Activated CD4-positive, alpha-beta T cell treated with anti-CD3 and anti-CD28 coated beads, Interleukin-2, amount 10 ng/mL, durations not matched to agents 24 days and 14 days (primary cell): ENCODE results near the gene CDH22. TPM values are rescaled to one million over a fixed set of nuclear protein-coding genes. Genes with fewer than 3 reads are reported as not detected.
A peak's percentile ranks its signal among the peaks of the same experiment; 100 is the strongest.

Experiments used
- DNase-seq: peaks from one replicate; pipeline ENCODE4 v3.0.0; 2022
- H3K27ac Mint-ChIP-seq: one replicate; pipeline ENCODE4 v1.8.0; 2022; ENCODE audit warnings: mild to moderate bottlenecking, mixed read lengths
- H3K27me3 Mint-ChIP-seq: one replicate; pipeline ENCODE4 v1.8.0; 2022; ENCODE audit warnings: mixed read lengths
- H3K36me3 Mint-ChIP-seq: one replicate; pipeline ENCODE4 v1.8.0; 2022; ENCODE audit warnings: low read depth, mild to moderate bottlenecking, mixed read lengths
- H3K4me1 Mint-ChIP-seq: one replicate; pipeline ENCODE4 v1.8.0; 2021; ENCODE audit warnings: mixed read lengths
- H3K4me3 Mint-ChIP-seq: one replicate; pipeline ENCODE4 v1.8.0; 2022; ENCODE audit warnings: mild to moderate bottlenecking, moderate library complexity, mixed read lengths
- H3K9me3 Mint-ChIP-seq: one replicate; pipeline ENCODE4 v1.8.0; 2021; ENCODE audit warnings: mixed read lengths
- intact Hi-C: fragments of 100-400 bp; cut with micrococcal nuclease; formaldehyde crosslinking; loops from one replicate; pipeline ENCODE4 v1.15.1; 2023
- total RNA-seq: library from RNA; stranded (reverse); gene quantifications from 2 replicates; pipeline ENCODE4 v1.2.3, GENCODE V29; 2022

CDH22 gene
- total RNA-seq, 1 donor from 2014 or later = not detected

DNA sequence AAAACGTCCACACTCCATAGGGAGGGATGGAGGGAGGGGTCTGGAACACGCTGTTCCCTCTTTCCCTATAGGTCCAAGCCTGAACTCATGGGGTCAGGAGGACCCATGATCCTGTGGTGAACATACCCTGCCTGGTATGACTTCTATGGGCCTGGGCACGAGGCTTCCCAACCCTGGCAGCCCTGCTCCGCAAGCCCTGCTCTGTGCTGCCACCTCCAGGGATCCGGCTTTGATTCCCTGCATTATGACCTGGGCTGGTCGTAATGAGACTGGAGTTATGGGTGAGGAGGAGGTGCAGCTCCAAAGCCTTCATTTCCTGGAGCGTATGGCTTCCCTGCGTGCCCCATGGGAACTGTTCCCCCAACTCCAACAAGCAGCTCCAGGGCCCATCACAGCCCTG is 54.9 kb downstream of the CDH22 start:
- intact Hi-C loops = no loop called here
- H3K36me3 Mint-ChIP-seq = no peaks in the 10 kb centered on the region
- H3K27me3 Mint-ChIP-seq = peaks cover 49% of the 10 kb centered on the region
- DNase-seq = no peak
- H3K4me1 Mint-ChIP-seq = no peaks in the 10 kb centered on the region
- no peaks in the 10 kb centered on the region for H3K9me3 Mint-ChIP-seq
- no peak overlapping the region for H3K4me3 Mint-ChIP-seq
- H3K27ac Mint-ChIP-seq = no peak overlapping the region

DNA sequence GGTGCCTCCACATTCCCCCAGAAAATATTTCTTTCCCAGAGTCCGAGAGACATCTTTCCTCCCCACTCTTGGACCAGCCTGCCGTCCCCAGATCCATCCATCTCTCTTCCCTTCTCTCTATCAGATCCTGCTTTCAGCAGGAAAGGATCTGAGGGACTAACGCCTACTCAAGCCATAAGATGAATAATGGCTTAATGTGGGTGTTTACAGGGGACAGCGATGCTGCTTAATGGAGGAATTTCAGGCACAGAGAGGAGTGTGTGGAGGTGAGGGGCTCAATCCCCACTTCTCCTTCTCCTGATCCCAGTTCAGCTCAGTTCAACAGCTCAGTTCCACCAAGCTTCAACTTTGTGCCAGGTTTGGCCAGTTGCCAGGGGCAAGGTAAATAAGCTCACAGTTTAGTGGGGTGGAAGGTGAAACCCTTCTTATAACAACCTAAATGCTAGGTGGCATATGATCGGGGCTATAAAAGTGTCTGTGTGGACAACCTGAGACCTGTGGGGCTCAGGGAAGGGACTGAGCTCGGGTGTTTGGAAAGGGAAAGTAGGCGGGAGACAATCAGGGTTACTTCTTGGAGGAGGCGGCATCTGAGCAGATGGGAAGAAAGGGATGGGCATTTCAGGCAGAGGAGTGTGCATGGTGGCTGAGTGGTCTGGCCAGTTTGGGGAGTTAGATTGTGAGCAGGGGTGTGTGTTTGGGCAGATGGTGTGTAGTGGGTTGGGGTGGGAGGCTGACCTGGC is 55.8 kb downstream of the CDH22 start:
- H3K4me1 Mint-ChIP-seq = no peaks in the 10 kb centered on the region
- no peak overlapping the region for H3K4me3 Mint-ChIP-seq
- H3K27me3 Mint-ChIP-seq = peaks cover 53% of the 10 kb centered on the region
- intact Hi-C loops = no loop called here
- H3K9me3 Mint-ChIP-seq = no peaks in the 10 kb centered on the region
- no peak overlapping the region for H3K27ac Mint-ChIP-seq
- no peak for DNase-seq
- H3K36me3 Mint-ChIP-seq = no peaks in the 10 kb centered on the region

DNA sequence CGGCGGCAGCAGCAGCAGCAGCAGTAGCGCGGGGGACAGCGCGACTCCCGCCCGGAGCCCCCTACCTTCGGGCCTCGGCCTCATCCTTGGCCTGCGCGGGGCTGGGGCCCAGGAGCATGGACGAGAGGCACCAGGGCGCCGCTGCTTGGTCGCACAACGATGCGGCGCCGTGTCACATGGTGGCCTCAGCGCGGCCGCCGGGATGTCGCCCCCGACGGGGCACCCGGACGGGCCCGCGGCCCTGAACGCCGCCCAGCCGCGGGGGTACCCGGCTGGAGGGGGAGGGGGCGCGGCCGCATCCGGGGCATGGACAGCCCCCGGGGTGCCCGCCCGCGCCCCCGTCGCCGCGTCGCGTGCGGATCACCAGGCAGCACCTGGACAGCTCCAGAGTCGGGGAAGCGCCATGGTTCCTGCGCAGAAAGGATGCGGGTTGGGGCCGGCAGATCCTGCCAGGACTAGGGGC is 57.1 kb downstream of the CDH22 start:
- Mint-ChIP-seq H3K4me1 (no peaks in the 10 kb centered on the region), H3K36me3 (no peaks in the 10 kb centered on the region), H3K27me3 (peaks cover 66% of the 10 kb centered on the region), H3K9me3 (no peaks in the 10 kb centered on the region), H3K4me3 (no peak overlapping the region), H3K27ac (no peak overlapping the region)
- DNase-seq = no peak
- intact Hi-C loops = no loop called here

- Mint-ChIP-seq H3K27ac (no peak overlapping the region), H3K27me3 (peaks cover 70% of the 10 kb centered on the region), H3K9me3 (no peaks in the 10 kb centered on the region), H3K4me1 (no peaks in the 10 kb centered on the region), H3K36me3 (no peaks in the 10 kb centered on the region), H3K4me3 (no peak overlapping the region)
- intact Hi-C loops = no loop called here
- no peak for DNase-seq
Observed at GRCh38 chr20:46250772-46251171, 57.5 kb downstream of the CDH22 start.

DNA sequence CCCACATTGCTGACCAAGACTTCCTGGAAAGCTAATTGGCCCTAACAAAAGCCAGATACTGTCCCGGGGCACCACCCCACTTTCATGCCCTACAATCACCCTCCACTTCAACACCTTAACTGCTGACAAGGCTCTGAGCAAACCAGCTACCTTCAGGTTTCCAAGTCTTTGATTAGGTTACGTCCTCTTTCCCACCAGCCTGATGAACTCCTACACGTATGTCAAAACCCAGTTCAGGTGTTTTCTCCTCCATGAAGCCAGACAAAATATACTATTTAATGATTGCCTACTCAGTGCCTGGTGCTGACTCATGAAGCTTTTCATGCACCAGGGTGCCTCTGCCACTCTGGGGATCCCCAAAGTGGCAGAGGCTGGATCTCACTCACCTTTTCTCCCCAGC is 58.6 kb downstream of the CDH22 start:
- Mint-ChIP-seq H3K9me3 (no peaks in the 10 kb centered on the region), H3K4me3 (no peak overlapping the region), H3K27me3 (peaks cover 76% of the 10 kb centered on the region), H3K36me3 (no peaks in the 10 kb centered on the region), H3K4me1 (no peaks in the 10 kb centered on the region), H3K27ac (no peak overlapping the region)
- intact Hi-C loops = no loop called here
- DNase-seq = no peak

GRCh38 chr20:46246559-46246958 is 61.7 kb downstream of the CDH22 start:
- intact Hi-C loops = no loop called here
- Mint-ChIP-seq H3K4me3 (no peak overlapping the region), H3K9me3 (no peaks in the 10 kb centered on the region), H3K27me3 (peaks cover 53% of the 10 kb centered on the region), H3K27ac (no peak overlapping the region), H3K36me3 (no peaks in the 10 kb centered on the region), H3K4me1 (no peaks in the 10 kb centered on the region)
- peak; percentile 56 for DNase-seq

- Mint-ChIP-seq H3K36me3 (no peaks in the 10 kb centered on the region), H3K27me3 (peaks cover 35% of the 10 kb centered on the region), H3K4me1 (no peaks in the 10 kb centered on the region), H3K4me3 (no peak overlapping the region), H3K27ac (no peak overlapping the region), H3K9me3 (no peaks in the 10 kb centered on the region)
- no peak for DNase-seq
- intact Hi-C loops = no loop called here
Observed at GRCh38 chr20:46243707-46244628, 64.3 kb downstream of the CDH22 start.

DNA sequence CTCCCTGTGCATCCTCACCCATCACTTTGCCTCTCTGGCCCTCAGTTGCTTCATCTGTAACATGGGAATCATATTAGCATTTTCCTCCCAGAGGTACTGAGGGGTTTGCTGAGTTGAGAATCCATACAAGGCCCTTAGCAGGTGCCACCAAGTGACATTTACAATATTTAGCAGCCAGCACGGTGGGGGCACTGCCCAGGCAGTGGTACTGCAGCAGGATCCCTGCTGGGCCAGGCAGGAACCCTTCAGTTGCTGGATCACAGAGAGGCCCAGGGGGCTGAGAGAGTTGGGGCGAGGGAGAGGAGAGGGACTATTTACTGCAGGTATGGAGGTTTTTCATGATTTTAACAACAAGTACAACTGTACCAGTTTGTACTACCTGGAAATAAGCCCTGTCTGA is 65.9 kb downstream of the CDH22 start:
- H3K36me3 Mint-ChIP-seq = no peaks in the 10 kb centered on the region
- H3K4me3 Mint-ChIP-seq = no peak overlapping the region
- H3K27me3 Mint-ChIP-seq = peaks cover 27% of the 10 kb centered on the region
- intact Hi-C loops = no loop called here
- H3K4me1 Mint-ChIP-seq = no peaks in the 10 kb centered on the region
- DNase-seq = no peak
- no peak overlapping the region for H3K27ac Mint-ChIP-seq
- no peaks in the 10 kb centered on the region for H3K9me3 Mint-ChIP-seq

GRCh38 chr20:46240881-46241280 is 67.4 kb downstream of the CDH22 start:
- no peaks in the 10 kb centered on the region for H3K36me3 Mint-ChIP-seq
- peaks cover 12% of the 10 kb centered on the region for H3K27me3 Mint-ChIP-seq
- intact Hi-C loops = no loop called here
- no peak overlapping the region for H3K4me3 Mint-ChIP-seq
- H3K4me1 Mint-ChIP-seq = no peaks in the 10 kb centered on the region
- DNase-seq = no peak
- no peaks in the 10 kb centered on the region for H3K9me3 Mint-ChIP-seq
- H3K27ac Mint-ChIP-seq = no peak overlapping the region

GRCh38 chr20:46240065-46240464 is 68.2 kb downstream of the CDH22 start:
- no peak for DNase-seq
- peaks cover 9% of the 10 kb centered on the region for H3K27me3 Mint-ChIP-seq
- H3K9me3 Mint-ChIP-seq = no peaks in the 10 kb centered on the region
- intact Hi-C loops = no loop called here
- H3K27ac Mint-ChIP-seq = no peak overlapping the region
- no peaks in the 10 kb centered on the region for H3K36me3 Mint-ChIP-seq
- H3K4me3 Mint-ChIP-seq = no peak overlapping the region
- no peaks in the 10 kb centered on the region for H3K4me1 Mint-ChIP-seq

DNA sequence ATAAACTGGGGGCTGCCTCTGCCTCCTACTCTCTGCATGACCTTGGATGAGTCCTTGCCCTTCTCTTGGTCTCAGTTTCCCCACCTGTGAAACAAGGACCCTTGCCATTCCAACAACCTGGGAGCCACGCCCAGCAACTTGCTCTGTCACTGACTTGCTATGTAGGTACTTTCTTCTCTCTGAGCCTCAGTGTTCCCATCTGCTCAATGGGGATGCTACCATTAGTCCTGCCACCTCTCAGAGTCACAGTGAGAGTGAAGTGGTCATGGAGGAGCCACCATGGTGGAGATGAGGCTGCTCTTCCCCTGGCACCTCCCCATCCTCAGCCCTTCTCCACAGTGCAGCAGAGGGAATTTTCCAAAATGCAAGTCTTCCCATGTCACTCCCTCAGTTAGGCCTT is 70.6 kb downstream of the CDH22 start:
- H3K4me1 Mint-ChIP-seq = no peaks in the 10 kb centered on the region
- intact Hi-C loops = no loop called here

DNA sequence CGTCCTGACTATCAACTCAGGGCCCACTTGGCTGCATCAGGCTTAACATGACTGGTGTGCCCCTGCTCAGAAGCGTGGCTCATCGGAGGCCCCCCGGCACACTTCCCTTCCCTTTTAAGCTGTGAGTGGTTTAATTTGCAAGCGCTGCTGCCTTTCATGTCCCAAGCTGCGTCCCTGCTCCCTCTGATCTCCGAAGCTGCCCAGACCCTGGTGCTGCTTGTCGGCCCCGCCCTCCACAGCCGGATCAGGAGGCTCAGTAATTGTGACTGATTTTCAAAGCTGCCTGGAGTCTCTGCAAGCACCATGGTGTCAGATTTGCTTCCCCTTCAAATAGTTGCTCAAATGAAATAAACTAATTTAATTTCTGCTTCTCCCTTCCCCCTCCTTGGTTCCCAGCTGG is 71.1 kb downstream of the CDH22 start:
- Mint-ChIP-seq H3K4me3 (no peak overlapping the region), H3K27ac (no peak overlapping the region), H3K27me3 (peaks cover 8% of the 10 kb centered on the region), H3K36me3 (no peaks in the 10 kb centered on the region), H3K9me3 (no peaks in the 10 kb centered on the region), H3K4me1 (no peaks in the 10 kb centered on the region)
- DNase-seq = no peak
- intact Hi-C loops = no loop called here

More for the DNA sequence above, 70.6 kb downstream of the CDH22 start:
- no peaks in the 10 kb centered on the region for H3K9me3 Mint-ChIP-seq
- H3K27ac Mint-ChIP-seq = no peak overlapping the region
- no peaks in the 10 kb centered on the region for H3K36me3 Mint-ChIP-seq
- H3K27me3 Mint-ChIP-seq = peaks cover 8% of the 10 kb centered on the region
- DNase-seq = no peak
- no peak overlapping the region for H3K4me3 Mint-ChIP-seq

- no peak overlapping the region for H3K27ac Mint-ChIP-seq
Observed at GRCh38 chr20:46235077-46235476, 73.2 kb downstream of the CDH22 start.

GRCh38 chr20:46233701-46234100 is 74.6 kb downstream of the CDH22 start:
- no peak overlapping the region for H3K4me3 Mint-ChIP-seq
- intact Hi-C loops = no loop called here
- no peak overlapping the region for H3K27ac Mint-ChIP-seq

More at GRCh38 chr20:46235077-46235476, 73.2 kb downstream of the CDH22 start:
- Mint-ChIP-seq H3K9me3 (no peaks in the 10 kb centered on the region), H3K36me3 (no peaks in the 10 kb centered on the region), H3K4me3 (no peak overlapping the region), H3K27me3 (peaks cover 6% of the 10 kb centered on the region), H3K4me1 (no peaks in the 10 kb centered on the region)
- DNase-seq = no peak
- intact Hi-C loops = no loop called here

More at GRCh38 chr20:46233701-46234100, 74.6 kb downstream of the CDH22 start:
- Mint-ChIP-seq H3K9me3 (no peaks in the 10 kb centered on the region), H3K36me3 (no peaks in the 10 kb centered on the region), H3K4me1 (no peaks in the 10 kb centered on the region), H3K27me3 (peaks cover 6% of the 10 kb centered on the region)
- DNase-seq = no peak
